Chondrocyte (in vitro differentiated cells): ENCODE results near the gene TRDN. TPM values are rescaled to one million over a fixed set of nuclear protein-coding genes. Genes with fewer than 3 reads are reported as not detected.

Source experiments
- DNase-seq: peaks from one replicate; pipeline ENCODE4 v3.0.0; 2021; ENCODE audit warnings: mixed read lengths, low spot score
- H3K27ac Mint-ChIP-seq: one replicate; pipeline ENCODE4 v1.8.0; 2021; ENCODE audit warnings: mild to moderate bottlenecking, moderate library complexity, mixed read lengths; ENCODE audit not compliant: unreplicated experiment
- H3K27me3 Mint-ChIP-seq: 2 replicates; pipeline ENCODE4 v1.8.0; 2021; ENCODE audit warnings: low read depth, mixed read lengths
- H3K36me3 Mint-ChIP-seq: 2 replicates; pipeline ENCODE4 v1.8.0; 2021; ENCODE audit warnings: low read depth, mixed read lengths
- H3K4me1 Mint-ChIP-seq: 2 replicates; pipeline ENCODE4 v1.8.0; 2021; ENCODE audit warnings: low read depth, mild to moderate bottlenecking, mixed read lengths
- H3K4me3 Mint-ChIP-seq: one replicate; pipeline ENCODE4 v1.8.0; 2021; ENCODE audit warnings: mild to moderate bottlenecking, moderate library complexity, mixed read lengths; ENCODE audit not compliant: unreplicated experiment
- H3K9me3 Mint-ChIP-seq: 2 replicates; pipeline ENCODE4 v1.8.0; 2021; ENCODE audit warnings: low read depth, mixed read lengths
- total RNA-seq: library from RNA; stranded (reverse); gene quantifications from 3 replicates; pipeline ENCODE4 v1.2.1, GENCODE V29; 2021
- TF ChIP-seq, protein P1 (sequence below): fragments of 200-600 bp; sonication (generic); IDR thresholded peaks from 2 replicates; pipeline ENCODE4 v1.5.0; 2021; ENCODE audit warnings: antibody characterized with exemption, mild to moderate bottlenecking, moderate library complexity

Gene TRDN
- total RNA-seq, 1 donor from 2014 or later = not detected

DNA sequence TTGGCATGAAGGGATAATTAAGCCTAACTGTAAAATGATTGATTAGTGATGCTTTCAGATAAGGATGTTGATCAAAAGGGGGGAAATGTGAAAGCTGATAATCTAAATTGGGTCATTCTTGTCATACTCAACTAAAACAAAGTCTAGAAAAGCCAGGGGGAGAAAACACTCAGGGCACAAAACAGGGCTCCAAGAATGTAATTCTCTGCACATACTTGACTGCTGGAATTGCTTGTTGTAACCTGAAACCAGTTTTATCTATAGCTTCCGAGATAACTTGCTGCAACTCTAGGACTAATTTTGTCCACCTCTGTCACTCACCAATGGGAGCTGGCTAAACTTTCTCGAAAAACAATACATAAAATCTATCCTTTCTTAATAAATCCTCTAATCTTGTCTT is 330.4 kb downstream of the TRDN start:
- Mint-ChIP-seq H3K9me3 (no peaks in the 10 kb centered on the region), H3K36me3 (no peaks in the 10 kb centered on the region)

GRCh38 chr6:123295672-123296071 is 341.1 kb downstream of the TRDN start:
- TF ChIP-seq, protein P1, sequence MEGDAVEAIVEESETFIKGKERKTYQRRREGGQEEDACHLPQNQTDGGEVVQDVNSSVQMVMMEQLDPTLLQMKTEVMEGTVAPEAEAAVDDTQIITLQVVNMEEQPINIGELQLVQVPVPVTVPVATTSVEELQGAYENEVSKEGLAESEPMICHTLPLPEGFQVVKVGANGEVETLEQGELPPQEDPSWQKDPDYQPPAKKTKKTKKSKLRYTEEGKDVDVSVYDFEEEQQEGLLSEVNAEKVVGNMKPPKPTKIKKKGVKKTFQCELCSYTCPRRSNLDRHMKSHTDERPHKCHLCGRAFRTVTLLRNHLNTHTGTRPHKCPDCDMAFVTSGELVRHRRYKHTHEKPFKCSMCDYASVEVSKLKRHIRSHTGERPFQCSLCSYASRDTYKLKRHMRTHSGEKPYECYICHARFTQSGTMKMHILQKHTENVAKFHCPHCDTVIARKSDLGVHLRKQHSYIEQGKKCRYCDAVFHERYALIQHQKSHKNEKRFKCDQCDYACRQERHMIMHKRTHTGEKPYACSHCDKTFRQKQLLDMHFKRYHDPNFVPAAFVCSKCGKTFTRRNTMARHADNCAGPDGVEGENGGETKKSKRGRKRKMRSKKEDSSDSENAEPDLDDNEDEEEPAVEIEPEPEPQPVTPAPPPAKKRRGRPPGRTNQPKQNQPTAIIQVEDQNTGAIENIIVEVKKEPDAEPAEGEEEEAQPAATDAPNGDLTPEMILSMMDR = no peak
- Mint-ChIP-seq H3K36me3 (no peaks in the 10 kb centered on the region), H3K27ac (no peak overlapping the region), H3K27me3 (peaks cover 8% of the 10 kb centered on the region), H3K4me3 (no peak overlapping the region), H3K9me3 (no peaks in the 10 kb centered on the region), H3K4me1 (no peaks in the 10 kb centered on the region)
- no peak for DNase-seq

More for the DNA sequence above, 330.4 kb downstream of the TRDN start:
- H3K27me3 Mint-ChIP-seq = peaks cover 9% of the 10 kb centered on the region
- TF ChIP-seq, protein P1 = no peak
- DNase-seq = no peak
- H3K4me1 Mint-ChIP-seq = no peaks in the 10 kb centered on the region
- H3K27ac Mint-ChIP-seq = no peak overlapping the region
- H3K4me3 Mint-ChIP-seq = no peak overlapping the region

GRCh38 chr6:123295181-123295580 is 341.6 kb downstream of the TRDN start:
- no peaks in the 10 kb centered on the region for H3K36me3 Mint-ChIP-seq
- no peaks in the 10 kb centered on the region for H3K4me1 Mint-ChIP-seq
- peaks cover 8% of the 10 kb centered on the region for H3K27me3 Mint-ChIP-seq
- TF ChIP-seq, protein P1 = no peak
- no peak for DNase-seq
- H3K4me3 Mint-ChIP-seq = no peak overlapping the region
- no peaks in the 10 kb centered on the region for H3K9me3 Mint-ChIP-seq
- no peak overlapping the region for H3K27ac Mint-ChIP-seq

GRCh38 chr6:123288649-123289048 is 348.1 kb downstream of the TRDN start:
- H3K27me3 Mint-ChIP-seq = no peaks in the 10 kb centered on the region
- H3K9me3 Mint-ChIP-seq = peaks cover 14% of the 10 kb centered on the region
- H3K4me3 Mint-ChIP-seq = no peak overlapping the region
- H3K4me1 Mint-ChIP-seq = no peaks in the 10 kb centered on the region
- TF ChIP-seq, protein P1 = no peak
- H3K27ac Mint-ChIP-seq = no peak overlapping the region
- no peaks in the 10 kb centered on the region for H3K36me3 Mint-ChIP-seq
- no peak for DNase-seq

DNA sequence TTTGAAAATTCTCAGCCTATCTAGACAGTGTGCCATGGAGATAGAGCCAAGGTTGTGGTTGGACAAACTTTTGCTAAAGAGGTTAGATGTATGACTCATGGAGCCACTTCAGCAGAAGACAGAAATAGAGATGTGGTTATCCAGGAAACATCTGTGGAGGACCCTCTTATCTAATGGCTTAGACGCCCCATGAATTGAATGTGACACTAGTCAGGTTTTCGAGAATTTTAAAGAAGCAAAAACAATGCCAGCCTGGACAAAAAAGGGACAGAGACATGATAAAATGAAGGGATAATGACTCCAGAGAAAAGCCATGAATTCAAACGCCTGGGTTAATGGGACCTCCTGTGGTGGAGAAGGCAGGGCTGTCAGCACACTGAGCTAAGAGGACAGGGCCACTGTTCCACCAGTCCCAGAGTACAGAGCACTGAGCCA is 360.2 kb downstream of the TRDN start:
- Mint-ChIP-seq H3K9me3 (no peaks in the 10 kb centered on the region), H3K4me1 (no peaks in the 10 kb centered on the region), H3K4me3 (no peak overlapping the region), H3K27me3 (peaks cover 8% of the 10 kb centered on the region), H3K27ac (no peak overlapping the region), H3K36me3 (no peaks in the 10 kb centered on the region)
- no peak for DNase-seq
- TF ChIP-seq, protein P1 = no peak
